ENCODE measurements around the gene TRIM24. TPM values are rescaled to one million over a fixed set of nuclear protein-coding genes. Genes with fewer than 3 reads are reported as not detected.
"Not testable (repeated sequence)": the region's sequence is repeated elsewhere in the genome, so short reads cannot be mapped to it uniquely, and the experiment has no call there.

The TRIM24 gene
- total RNA-seq, result 10 to 100 TPM; 14.2 to 16.4 TPM

- Histone ChIP-seq H3K4me1 (peaks cover 0 to 10% of the 10 kb centered on the region in 2 donors), H3K4me3 (peak within 1 kb of the TSS; percentile 79 to 97), H3K27ac (peak within 1 kb of the TSS; percentile 97 to 98), H3K27me3 (no peaks in the 10 kb centered on the region), H3K36me3 (no peaks in the 10 kb centered on the region), H3K9me3 (no peaks in the 10 kb centered on the region)
- DNase-seq (ENCODE audit: low spot score), result no peak
- no peak for TF ChIP-seq CTCF (IDR thresholded peaks at IDR 0.05)
Measured at GRCh38 chr7:138460176-138460648, at the start of gene TRIM24. TSS of gene TRIM24 (plus strand) at chr7:138460259. CDS start at chr7:138460549, 290 bp downstream.

DNA sequence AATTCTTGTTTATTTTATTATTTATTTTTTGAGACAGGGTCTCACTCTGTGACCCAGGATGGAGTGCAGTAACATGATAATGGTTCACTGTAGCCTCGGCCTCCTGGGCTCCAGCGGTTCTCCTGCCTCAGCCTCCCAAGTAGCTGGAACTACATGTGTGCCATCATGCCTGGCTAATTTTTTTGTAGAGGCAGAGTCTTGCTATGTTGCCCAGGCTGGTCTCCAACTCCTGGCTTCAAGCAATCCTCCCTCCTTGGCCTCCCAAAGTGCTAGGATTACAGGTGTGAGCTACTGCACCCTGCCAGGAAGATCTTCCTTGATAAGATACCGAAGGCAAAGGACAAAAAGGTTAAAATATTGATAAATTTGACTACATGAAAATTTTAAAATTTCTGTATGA lies 48.0 kb upstream of the TRIM24 start:
- H3K27ac ChIP-seq, H3K36me3 ChIP-seq, H3K9me3 ChIP-seq: not testable (repeated sequence)

DNA sequence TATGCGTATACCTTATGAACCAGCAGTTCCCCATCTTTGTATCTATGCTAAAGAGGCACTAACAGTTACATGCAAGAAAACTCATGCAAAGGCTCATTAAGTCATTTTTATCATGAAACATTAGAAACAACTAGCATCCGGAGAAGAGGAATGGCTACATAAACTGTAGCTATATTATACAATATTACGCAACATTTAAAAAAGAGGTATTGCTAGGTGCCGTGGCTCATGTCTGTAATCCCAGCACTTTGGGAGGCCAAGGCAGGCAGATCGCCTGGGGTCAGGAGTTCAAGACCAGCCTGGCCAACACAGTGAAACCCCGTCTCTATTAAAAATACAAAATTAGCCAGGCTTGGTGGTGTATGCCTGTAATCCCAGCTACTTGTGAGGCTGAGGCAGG lies 47.1 kb upstream of the TRIM24 start:
- not testable (repeated sequence) for H3K9me3 ChIP-seq; H3K27ac ChIP-seq; H3K27me3 ChIP-seq; DNase-seq (ENCODE audit: low spot score); H3K4me1 ChIP-seq; H3K36me3 ChIP-seq; H3K4me3 ChIP-seq

More for the DNA sequence above, 48.0 kb upstream of the TRIM24 start:
- DNase-seq (ENCODE audit: low spot score); H3K4me1 ChIP-seq; H3K27me3 ChIP-seq; H3K4me3 ChIP-seq: not testable (repeated sequence)

- no peaks in the 10 kb centered on the region for H3K36me3 ChIP-seq
- no peak for TF ChIP-seq CTCF (IDR thresholded peaks at IDR 0.05)
- H3K27ac ChIP-seq, result no peak overlapping the region
- H3K27me3 ChIP-seq, result no peaks in the 10 kb centered on the region
- H3K4me1 ChIP-seq, result no peaks in the 10 kb centered on the region
- H3K9me3 ChIP-seq, result no peaks in the 10 kb centered on the region
- DNase-seq (ENCODE audit: low spot score), result no peak
- H3K4me3 ChIP-seq, result no peak overlapping the region
Measured at GRCh38 chr7:138417078-138417700, 42.9 kb upstream of the TRIM24 start.

GRCh38 chr7:138417764-138418163 lies 42.3 kb upstream of the TRIM24 start:
- no peak for DNase-seq (ENCODE audit: low spot score)
- Histone ChIP-seq H3K27me3 (no peaks in the 10 kb centered on the region), H3K36me3 (no peaks in the 10 kb centered on the region), H3K27ac (no peak overlapping the region), H3K4me1 (no peaks in the 10 kb centered on the region), H3K9me3 (no peaks in the 10 kb centered on the region), H3K4me3 (no peak overlapping the region)
- TF ChIP-seq CTCF (IDR thresholded peaks at IDR 0.05), result no peak

- DNase-seq (ENCODE audit: low spot score); H3K27me3 ChIP-seq; H3K36me3 ChIP-seq; H3K4me1 ChIP-seq; H3K9me3 ChIP-seq; H3K27ac ChIP-seq; H3K4me3 ChIP-seq: not testable (repeated sequence)
Measured at GRCh38 chr7:138418403-138418802, 41.7 kb upstream of the TRIM24 start.

DNA sequence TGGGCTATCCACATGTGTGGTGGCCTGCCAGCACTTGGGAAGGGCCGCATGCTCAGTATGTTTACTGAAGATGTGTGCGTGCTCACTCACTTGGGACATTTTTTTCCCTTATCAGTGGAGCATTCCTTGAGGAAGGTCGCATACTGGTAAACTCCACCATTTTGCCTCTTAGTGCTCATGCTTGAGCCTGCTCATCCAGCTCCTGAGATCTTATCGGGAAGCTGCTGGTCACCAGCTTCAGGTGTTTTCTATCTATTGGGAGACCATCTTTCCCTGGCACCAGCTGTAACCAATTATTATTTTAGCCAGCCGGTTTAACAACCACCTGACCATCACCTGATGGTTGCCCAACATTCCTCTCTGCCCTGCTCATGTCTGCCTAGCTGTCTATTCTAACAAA lies 35.0 kb upstream of the TRIM24 start:
- peaks cover 10 to 18% of the 10 kb centered on the region in 2 donors for H3K9me3 ChIP-seq
- TF ChIP-seq CTCF (IDR thresholded peaks at IDR 0.05), result no peak
- no peak for DNase-seq (ENCODE audit: low spot score)
- no peaks in the 10 kb centered on the region for H3K27me3 ChIP-seq
- H3K4me1 ChIP-seq, result no peaks in the 10 kb centered on the region
- H3K27ac ChIP-seq, result no peak overlapping the region
- no peak overlapping the region for H3K4me3 ChIP-seq
- no peaks in the 10 kb centered on the region for H3K36me3 ChIP-seq
